Left lung (tissue), 10 donors: ENCODE data around the gene SLC25A27. TPM values are rescaled to one million over a fixed set of nuclear protein-coding genes. Genes with fewer than 3 reads are reported as not detected.

Source experiments
- ATAC-seq: fragments of 200-7000 bp; cut with Tn5 transposase; one replicate; pipeline ENCODE4 v1.9.1; 2020; ENCODE audit warnings: moderate library complexity
- DNase-seq, 4 donors: peaks; one replicate each; pipeline ENCODE4 v3.0.0-alpha.2; 2013 to 2020
- H3K27ac ChIP-seq, 2 donors: fragments of 200-600 bp; sonication (generic) in 1 of 2; one replicate each; pipeline versions ENCODE4 v1.5.0 to v1.8.0; 2020 to 2021
- H3K27me3 ChIP-seq, 2 donors: fragments of 200-600 bp; sonication (generic) in 1 of 2; one replicate each; pipeline versions ENCODE4 v1.5.0 to v1.8.0; 2020 to 2021
- H3K36me3 ChIP-seq, 2 donors: fragments of 200-600 bp; sonication (generic) in 1 of 2; one replicate each; pipeline versions ENCODE4 v1.5.0 to v1.8.0; 2020 to 2021
- H3K4me1 ChIP-seq, 2 donors: fragments of 200-600 bp; one replicate each; pipeline ENCODE4 v1.8.0; 2021
- H3K4me3 ChIP-seq, 2 donors: fragments of 200-600 bp; sonication (generic) in 1 of 2; one replicate each; pipeline versions ENCODE4 v1.5.0 to v1.8.0; 2020 to 2021; ENCODE audit warnings: mild to moderate bottlenecking in 1 of 2
- H3K9me3 ChIP-seq, 2 donors: fragments of 200-600 bp; sonication (generic) in 1 of 2; one replicate each; pipeline versions ENCODE4 v1.5.0 to v1.8.0; 2020 to 2021
- intact Hi-C, 2 donors: fragments of 100-400 bp; cut with DNase I; formaldehyde crosslinking; loops; one replicate each; pipeline versions ENCODE4 v1.11.2 to v1.14.2; 2022
- polyA plus RNA-seq, 6 donors: library from polyadenylated mRNA; unstranded; fragments of 120-200 nt; gene quantifications; one replicate each; pipeline ENCODE4 v1.2.1, GENCODE V29; 2013; ENCODE audit not compliant: insufficient read length in 6 of 6
- total RNA-seq, 2 donors: library from RNA; stranded (reverse); fragmentation: NEBNext Ultra II Directional; extraction: Animal tissue kit (Norgen Biotek cat#: 25700); gene quantifications; one replicate each; pipeline ENCODE4 v1.2.1, GENCODE V29; 2021
- TF ChIP-seq, protein P1 (sequence below), 2 donors: fragments of 200-600 bp; sonication (generic) in 1 of 2; IDR thresholded peaks; one replicate each; pipeline versions ENCODE4 v1.5.0 to v1.8.0; 2021; ENCODE audit warnings: antibody characterized with exemption in 2 of 2
- donor health status: DM: no; HTN: yes; CAD: no.
- donor health status: DM: no; HTN: no; CAD: no.

Gene SLC25A27
- total and polyA plus RNA-seq, 8 donors: 8.1 to 140 (median 103) TPM

DNA sequence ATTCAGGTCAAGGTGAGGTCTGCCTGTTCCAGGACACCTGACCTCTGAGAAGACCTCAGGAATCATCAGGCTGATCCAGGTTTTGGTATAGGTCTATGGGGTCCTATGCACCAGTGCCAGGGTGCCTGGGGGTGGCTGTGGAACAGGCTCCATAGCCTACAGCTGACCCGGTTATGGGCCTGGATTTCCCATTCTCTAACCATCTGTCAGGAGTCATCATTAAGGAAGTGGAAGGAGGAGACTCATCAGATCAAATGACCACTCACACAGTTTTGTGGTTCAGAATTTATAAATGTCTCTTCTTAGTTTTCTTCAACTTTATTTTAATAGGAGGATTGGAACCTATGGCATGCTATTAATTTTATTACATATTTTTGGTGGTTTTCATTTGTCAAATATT is 67.6 kb downstream of the SLC25A27 start:
- H3K4me3 ChIP-seq: no peak overlapping the region
- H3K27me3 ChIP-seq: no peaks in the 10 kb centered on the region
- intact Hi-C loops: no loop called here
- no peak overlapping the region for H3K27ac ChIP-seq
- no peaks in the 10 kb centered on the region for H3K4me1 ChIP-seq
- DNase-seq (no peak), ATAC-seq (no peak)
- no peaks in the 10 kb centered on the region for H3K9me3 ChIP-seq
- no peaks in the 10 kb centered on the region for H3K36me3 ChIP-seq
- TF ChIP-seq, protein P1, sequence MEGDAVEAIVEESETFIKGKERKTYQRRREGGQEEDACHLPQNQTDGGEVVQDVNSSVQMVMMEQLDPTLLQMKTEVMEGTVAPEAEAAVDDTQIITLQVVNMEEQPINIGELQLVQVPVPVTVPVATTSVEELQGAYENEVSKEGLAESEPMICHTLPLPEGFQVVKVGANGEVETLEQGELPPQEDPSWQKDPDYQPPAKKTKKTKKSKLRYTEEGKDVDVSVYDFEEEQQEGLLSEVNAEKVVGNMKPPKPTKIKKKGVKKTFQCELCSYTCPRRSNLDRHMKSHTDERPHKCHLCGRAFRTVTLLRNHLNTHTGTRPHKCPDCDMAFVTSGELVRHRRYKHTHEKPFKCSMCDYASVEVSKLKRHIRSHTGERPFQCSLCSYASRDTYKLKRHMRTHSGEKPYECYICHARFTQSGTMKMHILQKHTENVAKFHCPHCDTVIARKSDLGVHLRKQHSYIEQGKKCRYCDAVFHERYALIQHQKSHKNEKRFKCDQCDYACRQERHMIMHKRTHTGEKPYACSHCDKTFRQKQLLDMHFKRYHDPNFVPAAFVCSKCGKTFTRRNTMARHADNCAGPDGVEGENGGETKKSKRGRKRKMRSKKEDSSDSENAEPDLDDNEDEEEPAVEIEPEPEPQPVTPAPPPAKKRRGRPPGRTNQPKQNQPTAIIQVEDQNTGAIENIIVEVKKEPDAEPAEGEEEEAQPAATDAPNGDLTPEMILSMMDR (IDR thresholded peaks at IDR 0.05): no peak

Other genes with a start within 250 kb of the SLC25A27 start
- 10 to 100 TPM; 28.1 to 35.8 TPM for gene RCAN2, start 161.5 kb upstream of the SLC25A27 start, total RNA-seq
- gene RCAN2, start 161.5 kb upstream of the SLC25A27 start, polyA plus RNA-seq: 1 to 10 TPM; 2.5 to 3.3 (median 3.1) TPM
- 10 to 100 TPM in 1 of 2 donors, 1 to 10 TPM in 1; 4.5 to 11.8 TPM for gene CYP39A1, start 157 bp upstream of the SLC25A27 start, total RNA-seq
- gene CYP39A1, start 157 bp upstream of the SLC25A27 start, polyA plus RNA-seq: 10 to 100 TPM in 3 of 6 donors, 1 to 10 TPM in 3; 8.2 to 11.9 (median 9.8) TPM
- under 1 TPM; 0.34 to 0.38 TPM for gene TDRD6, start 34.9 kb downstream of the SLC25A27 start, total RNA-seq
- 1 to 10 TPM; 1.1 to 2.2 (median 1.7) TPM for gene TDRD6, start 34.9 kb downstream of the SLC25A27 start, polyA plus RNA-seq
- 10 to 100 TPM; 19.6 to 32.1 TPM for gene PLA2G7, start 82.4 kb downstream of the SLC25A27 start, total RNA-seq
- 1 to 10 TPM in 4 of 6 donors, under 1 TPM in 2; 0.88 to 1.3 (median 1.1) TPM for gene PLA2G7, start 82.4 kb downstream of the SLC25A27 start, polyA plus RNA-seq
- 1 to 10 TPM in 1 of 2 donors, not detected in 1; 2.4 TPM for gene ANKRD66, start 94.0 kb downstream of the SLC25A27 start, total RNA-seq
- gene ANKRD66, start 94.0 kb downstream of the SLC25A27 start, polyA plus RNA-seq: 1 to 10 TPM in 4 of 6 donors, under 1 TPM in 2; 0.36 to 2.9 (median 2.5) TPM
- gene MEP1A, start 140.4 kb downstream of the SLC25A27 start, total RNA-seq: not detected
- gene MEP1A, start 140.4 kb downstream of the SLC25A27 start, polyA plus RNA-seq: under 1 TPM in 1 of 6 donors, not detected in 5; 0.06 TPM